Fibroblast of lung (primary cell): ENCODE measurements around the gene RSPH1.

ENCODE experiments used
- CTCF ChIP-seq, 2 donors: IDR thresholded peaks in 1 of 2; conservative IDR thresholded peaks in 1 of 2; 1 replicate in 1 of 2; 2 replicates in 1 of 2; pipeline ENCODE4 v1.5.1; 2011 to 2012; ENCODE audit warnings: low read length in 2 of 2, control low read depth in 1 of 2, inconsistent platforms in 1 of 2, low read depth in 1 of 2, mild to moderate bottlenecking in 1 of 2
- EZH2 ChIP-seq: IDR thresholded peaks from 2 replicates; pipeline ENCODE4 v1.5.1; 2012; ENCODE audit warnings: low read length, control low read depth, mild to moderate bottlenecking; ENCODE audit errors: missing control alignments

- TF ChIP-seq CTCF (conservative IDR thresholded peaks at IDR 0.05 in 1 of 2, IDR thresholded peaks at IDR 0.05 in 1 of 2; ENCODE audit: low read depth in 1 of 2, low read length in 2 of 2) (no peak), EZH2 (no peak)
These were observed 14.9 kb downstream of the RSPH1 start for GRCh38 chr21:42481169-42481568.
